ENCODE data around the gene DDX3X.

The DDX3X gene

DNA sequence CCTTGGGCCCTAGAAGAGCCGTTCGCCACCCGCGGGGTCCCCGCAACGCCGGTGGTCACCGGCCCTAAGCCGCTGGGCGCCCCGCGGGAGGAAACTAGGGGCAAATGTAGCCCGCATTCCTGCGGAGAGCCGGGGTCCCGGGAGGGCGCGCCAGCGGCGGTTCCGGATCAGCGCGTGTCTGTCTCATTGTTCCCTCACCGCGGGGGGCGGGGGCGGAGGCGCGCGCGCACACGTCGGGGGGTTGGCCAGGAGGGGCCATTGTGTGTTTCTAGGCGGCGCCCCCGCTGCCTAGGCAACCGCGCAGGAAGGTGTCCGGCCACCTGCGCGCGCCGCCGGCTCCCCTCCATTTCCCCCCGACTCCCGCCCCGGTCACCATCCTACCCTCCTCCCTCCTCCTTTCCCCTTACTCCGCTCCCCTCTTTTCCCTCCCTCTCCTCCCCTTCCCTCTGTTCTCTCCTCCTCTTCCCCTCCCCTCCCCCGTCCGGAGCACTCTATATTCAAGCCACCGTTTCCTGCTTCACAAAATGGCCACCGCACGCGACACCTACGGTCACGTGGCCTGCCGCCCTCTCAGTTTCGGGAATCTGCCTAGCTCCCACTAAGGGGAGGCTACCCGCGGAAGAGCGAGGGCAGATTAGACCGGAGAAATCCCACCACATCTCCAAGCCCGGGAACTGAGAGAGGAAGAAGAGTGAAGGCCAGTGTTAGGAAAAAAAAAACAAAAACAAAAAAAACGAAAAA lies 789 bp upstream of the DDX3X start (continued):
- TF ChIP-seq ZNF214 (tag by site-specific recombination; IDR thresholded peaks at IDR 0.05; ENCODE audit: borderline replicate concordance), result no peak
- TF ChIP-seq SALL2 (tag by site-specific recombination; IDR thresholded peaks at IDR 0.05; ENCODE audit: borderline replicate concordance), result 0 out of 2 replicates have a peak, but pooled peaks have one; percentile 14
- TF ChIP-seq ZNF223 (tag by site-specific recombination; IDR thresholded peaks at IDR 0.05), result peak; percentile 7; the same call in 1 of the 2 replicates
- TF ChIP-seq ZNF629 (tag by site-specific recombination; IDR thresholded peaks at IDR 0.05), result peak; percentile 88
- no peak for TF ChIP-seq REPIN1 (tag by site-specific recombination; IDR thresholded peaks at IDR 0.05; ENCODE audit: low read depth)
- TF ChIP-seq ZNF416 (tag by site-specific recombination; IDR thresholded peaks at IDR 0.05), result no peak
- TF ChIP-seq, protein P1, sequence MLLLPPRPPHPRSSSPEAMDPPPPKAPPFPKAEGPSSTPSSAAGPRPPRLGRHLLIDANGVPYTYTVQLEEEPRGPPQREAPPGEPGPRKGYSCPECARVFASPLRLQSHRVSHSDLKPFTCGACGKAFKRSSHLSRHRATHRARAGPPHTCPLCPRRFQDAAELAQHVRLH (tag by site-specific recombination; IDR thresholded peaks at IDR 0.05), result peak; percentile 92; the same call in 1 of the 2 replicates
- TF ChIP-seq ZNF239 (tag by site-specific recombination; IDR thresholded peaks at IDR 0.05), result peak; percentile 79; the same call in 1 of the 2 replicates
- TF ChIP-seq ZNF19 (tag by site-specific recombination; IDR thresholded peaks at IDR 0.05; ENCODE audit: low read depth), result no peak
- no peak for TF ChIP-seq ZNF292 (tag by site-specific recombination; IDR thresholded peaks at IDR 0.05; ENCODE audit: borderline replicate concordance, low read depth)
- no peak for TF ChIP-seq ZNF677 (tag by site-specific recombination; IDR thresholded peaks at IDR 0.05)
- peak; percentile 87; the same call in 1 of the 2 replicates for TF ChIP-seq BCL11B (tag by site-specific recombination; IDR thresholded peaks at IDR 0.05; ENCODE audit: low read depth)
- no peak for TF ChIP-seq ZNF169 (tag by site-specific recombination; IDR thresholded peaks at IDR 0.05)
- peak; percentile 100 for TF ChIP-seq GLIS2 (tag by site-specific recombination; IDR thresholded peaks at IDR 0.05)
- TF ChIP-seq ZNF394 (tag by site-specific recombination; IDR thresholded peaks at IDR 0.05; ENCODE audit: borderline replicate concordance), result peak; percentile 38
- TF ChIP-seq, protein P2, sequence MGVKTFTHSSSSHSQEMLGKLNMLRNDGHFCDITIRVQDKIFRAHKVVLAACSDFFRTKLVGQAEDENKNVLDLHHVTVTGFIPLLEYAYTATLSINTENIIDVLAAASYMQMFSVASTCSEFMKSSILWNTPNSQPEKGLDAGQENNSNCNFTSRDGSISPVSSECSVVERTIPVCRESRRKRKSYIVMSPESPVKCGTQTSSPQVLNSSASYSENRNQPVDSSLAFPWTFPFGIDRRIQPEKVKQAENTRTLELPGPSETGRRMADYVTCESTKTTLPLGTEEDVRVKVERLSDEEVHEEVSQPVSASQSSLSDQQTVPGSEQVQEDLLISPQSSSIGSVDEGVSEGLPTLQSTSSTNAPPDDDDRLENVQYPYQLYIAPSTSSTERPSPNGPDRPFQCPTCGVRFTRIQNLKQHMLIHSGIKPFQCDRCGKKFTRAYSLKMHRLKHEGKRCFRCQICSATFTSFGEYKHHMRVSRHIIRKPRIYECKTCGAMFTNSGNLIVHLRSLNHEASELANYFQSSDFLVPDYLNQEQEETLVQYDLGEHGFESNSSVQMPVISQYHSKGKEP (tag by site-specific recombination; IDR thresholded peaks at IDR 0.05), result no peak
- peak; percentile 29; the same call in 1 of the 2 replicates for TF ChIP-seq GLI4 (tag by site-specific recombination; IDR thresholded peaks at IDR 0.05)
- TF ChIP-seq ZNF302 (tag by site-specific recombination; IDR thresholded peaks at IDR 0.05; ENCODE audit: low read depth), result no peak
- TF ChIP-seq ZNF707 (tag by site-specific recombination; IDR thresholded peaks at IDR 0.05), result no peak
- TF ChIP-seq ZNF510 (tag by site-specific recombination; IDR thresholded peaks at IDR 0.05; ENCODE audit: insufficient replicate concordance), result no peak
- no peak for TF ChIP-seq ZNF548 (tag by site-specific recombination; IDR thresholded peaks at IDR 0.05)
- TF ChIP-seq, protein P3, sequence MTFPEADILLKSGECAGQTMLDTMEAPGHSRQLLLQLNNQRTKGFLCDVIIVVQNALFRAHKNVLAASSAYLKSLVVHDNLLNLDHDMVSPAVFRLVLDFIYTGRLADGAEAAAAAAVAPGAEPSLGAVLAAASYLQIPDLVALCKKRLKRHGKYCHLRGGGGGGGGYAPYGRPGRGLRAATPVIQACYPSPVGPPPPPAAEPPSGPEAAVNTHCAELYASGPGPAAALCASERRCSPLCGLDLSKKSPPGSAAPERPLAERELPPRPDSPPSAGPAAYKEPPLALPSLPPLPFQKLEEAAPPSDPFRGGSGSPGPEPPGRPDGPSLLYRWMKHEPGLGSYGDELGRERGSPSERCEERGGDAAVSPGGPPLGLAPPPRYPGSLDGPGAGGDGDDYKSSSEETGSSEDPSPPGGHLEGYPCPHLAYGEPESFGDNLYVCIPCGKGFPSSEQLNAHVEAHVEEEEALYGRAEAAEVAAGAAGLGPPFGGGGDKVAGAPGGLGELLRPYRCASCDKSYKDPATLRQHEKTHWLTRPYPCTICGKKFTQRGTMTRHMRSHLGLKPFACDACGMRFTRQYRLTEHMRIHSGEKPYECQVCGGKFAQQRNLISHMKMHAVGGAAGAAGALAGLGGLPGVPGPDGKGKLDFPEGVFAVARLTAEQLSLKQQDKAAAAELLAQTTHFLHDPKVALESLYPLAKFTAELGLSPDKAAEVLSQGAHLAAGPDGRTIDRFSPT (tag by site-specific recombination; IDR thresholded peaks at IDR 0.05), result peak; percentile 93
- TF ChIP-seq ZNF112 (tag by site-specific recombination; IDR thresholded peaks at IDR 0.05), result no peak
- TF ChIP-seq ZNF266 (tag by site-specific recombination; IDR thresholded peaks at IDR 0.05; ENCODE audit: low read depth), result no peak

Data from HEK293 (cell line).